GM12878 (cell line): ENCODE results near the gene RFTN2. TPM values are rescaled to one million over a fixed set of nuclear protein-coding genes. Genes with fewer than 3 reads are reported as not detected.
A peak's percentile ranks its signal among the peaks of the same experiment; 100 is the strongest.

ENCODE experiments used
- ATAC-seq: fragments of 200-7000 bp; cut with Tn5 transposase; 3 replicates; pipeline ENCODE4 v1.9.1; 2020; ENCODE audit warnings: mild to moderate bottlenecking, moderate library complexity
- BruUV-seq: library from RNA; stranded (reverse); fragments of 400-500 nt; replicated peaks from 2 replicates; lab custom pipeline; 2021; lab: Mats Ljungman, UMichigan
- CTCF ChIA-PET: fragments of 300-600 bp; sonication (Branson Sonifier 250); formaldehyde crosslinking; extraction: SDS; loops from one replicate; lab custom pipeline; 2021; ENCODE audit warnings: inconsistent platforms; lab: Yijun Ruan, JAX
- POLR2A ChIA-PET: fragments of 350-600 bp; formaldehyde crosslinking; extraction: SDS; loops from one replicate; lab custom pipeline; 2021; ENCODE audit warnings: inconsistent platforms; lab: Charles Lee
- RAD21 ChIA-PET: fragments of 300-600 bp; sonication (Branson Sonifier 250); formaldehyde crosslinking; loops from one replicate; lab custom pipeline; 2023; ENCODE audit warnings: antibody characterized with exemption; ENCODE audit not compliant: unreplicated experiment; lab: Charles Lee
- SMC1A ChIA-PET: fragments of 300-600 bp; sonication (Branson Sonifier 250); formaldehyde crosslinking; loops from one replicate; lab custom pipeline; 2023; ENCODE audit not compliant: unreplicated experiment, uncharacterized antibody; lab: Charles Lee
- DNase-seq: peaks from one replicate; pipeline ENCODE4 v3.0.0-alpha.2; 2011; ENCODE audit warnings: low read depth, low spot score
- FAIRE-seq: peaks from 3 replicates; lab custom pipeline; 2011; peaks lifted over from hg19 to GRCh38; lab: Jason Lieb, UNC
- H2AFZ ChIP-seq: 2 replicates; pipeline ENCODE4 v1.6.0; 2011; ENCODE audit warnings: low read depth, low read length, control low read depth; ENCODE audit not compliant: control insufficient read depth
- H3K27ac ChIP-seq: 2 replicates; pipeline ENCODE4 v1.5.1; 2011; ENCODE audit warnings: control low read depth; ENCODE audit not compliant: control insufficient read depth, insufficient read depth
- H3K27me3 ChIP-seq, 2 experiments: replicated peaks in 1 of 2; 2 replicates each; pipeline versions ENCODE4 v1.6.0 to v1.6.1; 2011; ENCODE audit warnings: low read length in 1 of 2; ENCODE audit not compliant: control insufficient read depth in 2 of 2, insufficient read depth in 2 of 2
- H3K36me3 ChIP-seq, 2 experiments: 2 replicates each; pipeline ENCODE4 v1.5.1; 2011; ENCODE audit warnings: low read length in 1 of 2; ENCODE audit not compliant: control insufficient read depth in 2 of 2, insufficient read depth in 2 of 2
- H3K4me1 ChIP-seq: 2 replicates; pipeline ENCODE4 v1.6.1; 2011; ENCODE audit warnings: mild to moderate bottlenecking, low read length, moderate library complexity, mixed read lengths; ENCODE audit not compliant: control insufficient read depth, insufficient read depth
- H3K4me2 ChIP-seq: 2 replicates; pipeline ENCODE4 v1.6.0; 2011; ENCODE audit warnings: control low read depth; ENCODE audit not compliant: control insufficient read depth, insufficient read depth
- H3K4me3 ChIP-seq: fragments of 200-600 bp; sonication (generic); 2 replicates; pipeline ENCODE4 v1.5.1; 2016
- H3K79me2 ChIP-seq: 2 replicates; pipeline ENCODE4 v1.6.0; 2011; ENCODE audit warnings: low read length; ENCODE audit not compliant: control insufficient read depth, insufficient read depth
- H3K9ac ChIP-seq: 2 replicates; pipeline ENCODE4 v1.8.0; 2011; ENCODE audit warnings: low read length, control low read depth, mixed read lengths; ENCODE audit not compliant: control insufficient read depth, insufficient read depth
- H3K9me3 ChIP-seq: replicated peaks from 3 replicates; pipeline ENCODE4 v1.5.1; 2011; ENCODE audit warnings: mild to moderate bottlenecking, low read length; ENCODE audit not compliant: control insufficient read depth, insufficient read depth
- H4K20me1 ChIP-seq: 2 replicates; pipeline ENCODE4 v1.6.0; 2011; ENCODE audit not compliant: control insufficient read depth, insufficient read depth
- KDM1A ChIP-seq: fragments of 200-600 bp; sonication (generic); IDR thresholded peaks from 2 replicates; pipeline ENCODE4 v1.6.1; 2016; ENCODE audit warnings: borderline replicate concordance
- KLF5 ChIP-seq: fragments of 450-650 bp; IDR thresholded peaks from 2 replicates; pipeline ENCODE4 v1.6.1; 2014; ENCODE audit warnings: mild to moderate bottlenecking; ENCODE audit not compliant: partially characterized antibody
- RBBP5 ChIP-seq: fragments of 200-600 bp; sonication (generic); conservative IDR thresholded peaks from 2 replicates; pipeline ENCODE4 v1.6.1; 2016
- WRNIP1 ChIP-seq: IDR thresholded peaks from 2 replicates; pipeline ENCODE4 v1.6.1; 2011; ENCODE audit warnings: low read depth, low read length, improper control_type of control experiment, borderline replicate concordance
- WGBS: methylation state at CpG from one replicate; pipeline ENCODE4 v1.1.6; 2016; ENCODE audit warnings: low lambda C conversion rate; ENCODE audit not compliant: insufficient replicate concordance, insufficient coverage; ENCODE audit errors: missing lambda C conversion rate; 5-methylcytosine and 5-hydroxymethylcytosine counted together
- in situ Hi-C: fragments of 300-500 bp; cut with MboI; formaldehyde crosslinking; loops from 9 replicates; pipeline ENCODE4 v1.14.3; 2018; ENCODE audit warnings: mixed read lengths
- intact Hi-C: fragments of 100-400 bp; cut with micrococcal nuclease; formaldehyde crosslinking; loops from one replicate; pipeline ENCODE4 v1.14.2; 2022; ENCODE audit not compliant: unreplicated experiment
- polyA plus RNA-seq, 11 experiments: library from polyadenylated mRNA; depleted of rRNA in 4 of 11; unstranded in 6 of 11; stranded (reverse) in 5 of 11; fragments of >200 nt; fragmentation: Nextera tagmentation in 4 of 11; fragmentation: Illumina TruSeq in 1 of 11; extraction: Ambion mirVana in 4 of 11; extraction: Trizol in 1 of 11; gene quantifications; 1 replicate in 1 of 11; 2 replicates in 10 of 11; pipeline versions ENCODE4 v1.2.1 to v1.2.3, GENCODE V29; 2011 to 2016; ENCODE audit warnings: inconsistent platforms in 2 of 11, missing spikeins in 2 of 11, low read depth in 1 of 11
- total RNA-seq, 4 experiments: library from RNA; depleted of rRNA in 3 of 4; stranded (reverse); fragments of >200 nt in 3 of 4; fragmentation: Illumina TruSeq in 1 of 4; extraction: Trizol in 1 of 4; gene quantifications; 2 replicates each; pipeline versions ENCODE4 v1.2.1 to v1.2.3, GENCODE V29; 2013 to 2021
- TF ChIP-seq, protein P1 (sequence below): IDR thresholded peaks from 2 replicates; pipeline ENCODE4 v1.6.1; 2012; ENCODE audit warnings: low read depth, low read length, improper control_type of control experiment
- TF ChIP-seq, protein P2 (sequence below): IDR thresholded peaks from 2 replicates; pipeline ENCODE4 v1.6.1; 2012; ENCODE audit warnings: low read depth, low read length, improper control_type of control experiment

The RFTN2 gene
- total and polyA plus RNA-seq, 10 of the 15 experiments (the other 5 are each of a cell fraction or from before 2014, with no cell fraction given): 0.09 to 0.23 TPM; not detected in 8

- DNase-seq (no peak), FAIRE-seq (no peak), ATAC-seq (no peak)
- H3K9me3 ChIP-seq: no peaks in the 10 kb centered on the region
- H3K4me1 ChIP-seq: peaks cover 14% of the 10 kb centered on the region
- peaks cover 0 to 9% of the 10 kb centered on the region in 2 experiments; a peak in 2 of 4 replicates for H3K36me3 ChIP-seq
- H3K4me2 ChIP-seq: peak overlapping the region; percentile 79
- WGBS: 27% methylated on average over 5 of the region's 5 CpGs
- H3K27ac ChIP-seq: no peak overlapping the region
- ChIA-PET CTCF (interaction anchor here (0.6 to 4.5 kb wide), 17 partner anchors 9 to 590 kb away, joined by 3 to 60 read pairs (median 3); partner anchors contain the start of genes HSPD1 and HSPE1), POLR2A (interaction anchor here (1.0 to 3.1 kb wide), 4 partner anchors 61 to 579 kb away, joined by 3 to 24 read pairs (median 4); partner anchors contain the start of genes HSPD1 and HSPE1), RAD21 (interaction anchor here (0.9 to 3.1 kb wide), 5 partner anchors 9 to 208 kb away, joined by 3 to 22 read pairs (median 4); partner anchors contain the start of genes HSPD1, HSPE1 and MOB4), SMC1A (interaction anchor here (0.8 to 8.9 kb wide), 12 partner anchors 13 to 590 kb away, joined by 3 to 58 read pairs (median 4); partner anchors contain the start of genes HSPD1 and HSPE1)
- H4K20me1 ChIP-seq: no peaks in the 10 kb centered on the region; the same call in 1 of the 2 replicates
- no TSS peak for BruUV-seq
- no peaks in the 10 kb centered on the region for H3K27me3 ChIP-seq
- peaks cover 61% of the 10 kb centered on the region for H3K79me2 ChIP-seq
- in situ Hi-C loops (loop anchor here (5.0 kb wide), 1 partner anchor 70 kb away; no protein-coding TSS in a partner anchor), intact Hi-C loops (loop anchor here (1.0 to 5.0 kb wide), 4 partner anchors 70 to 255 kb away; partner anchors contain the start of genes COQ10B and MOB4)
- H2AFZ ChIP-seq: no peak overlapping the region
- H3K4me3 ChIP-seq: peak overlapping the region; percentile 81
- peak overlapping the region; percentile 82 for H3K9ac ChIP-seq
- TF ChIP-seq RBBP5 (no peak), KDM1A (no peak), WRNIP1 (no peak), KLF5 (no peak)
- TF ChIP-seq, protein P1, sequence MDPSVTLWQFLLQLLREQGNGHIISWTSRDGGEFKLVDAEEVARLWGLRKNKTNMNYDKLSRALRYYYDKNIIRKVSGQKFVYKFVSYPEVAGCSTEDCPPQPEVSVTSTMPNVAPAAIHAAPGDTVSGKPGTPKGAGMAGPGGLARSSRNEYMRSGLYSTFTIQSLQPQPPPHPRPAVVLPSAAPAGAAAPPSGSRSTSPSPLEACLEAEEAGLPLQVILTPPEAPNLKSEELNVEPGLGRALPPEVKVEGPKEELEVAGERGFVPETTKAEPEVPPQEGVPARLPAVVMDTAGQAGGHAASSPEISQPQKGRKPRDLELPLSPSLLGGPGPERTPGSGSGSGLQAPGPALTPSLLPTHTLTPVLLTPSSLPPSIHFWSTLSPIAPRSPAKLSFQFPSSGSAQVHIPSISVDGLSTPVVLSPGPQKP: no peak
- TF ChIP-seq, protein P2, sequence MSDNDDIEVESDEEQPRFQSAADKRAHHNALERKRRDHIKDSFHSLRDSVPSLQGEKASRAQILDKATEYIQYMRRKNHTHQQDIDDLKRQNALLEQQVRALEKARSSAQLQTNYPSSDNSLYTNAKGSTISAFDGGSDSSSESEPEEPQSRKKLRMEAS: no peak
Observed at GRCh38 chr2:197706839-197707207, 31.4 kb upstream of the RFTN2 start.
